Kidney epithelial cell (primary cell): ENCODE data around the gene ZNF555. TPM values are rescaled to one million over a fixed set of nuclear protein-coding genes. Genes with fewer than 3 reads are reported as not detected.

ENCODE experiments used
- DNase-seq: peaks from one replicate; pipeline ENCODE4 v3.0.0-alpha.2; 2010; ENCODE audit warnings: low read depth
- H3K27me3 ChIP-seq: 2 replicates; pipeline ENCODE4 v1.6.0; 2011; ENCODE audit warnings: low read length; ENCODE audit not compliant: control insufficient read depth, insufficient read depth
- H3K36me3 ChIP-seq: 2 replicates; pipeline ENCODE4 v1.5.1; 2011; ENCODE audit warnings: low read length; ENCODE audit not compliant: control insufficient read depth, insufficient read depth
- H3K4me3 ChIP-seq: 2 replicates; pipeline ENCODE4 v1.5.1; 2011; ENCODE audit warnings: low read depth, mild to moderate bottlenecking, control low read depth, low read length
- total RNA-seq: library from RNA; depleted of rRNA; stranded (reverse); fragments of >200 nt; gene quantifications from 2 replicates; pipeline ENCODE4 v1.2.3, GENCODE V29; 2015
- TF ChIP-seq, protein P1 (sequence below): IDR thresholded peaks from 2 replicates; pipeline ENCODE4 v1.5.1; 2011; ENCODE audit warnings: mild to moderate bottlenecking, moderate library complexity, low read length, control low read depth, inconsistent platforms; ENCODE audit not compliant: insufficient read depth, poor library complexity, severe bottlenecking

The ZNF555 gene
- total RNA-seq, 1 donor from 2014 or later: 7.4 TPM

DNA sequence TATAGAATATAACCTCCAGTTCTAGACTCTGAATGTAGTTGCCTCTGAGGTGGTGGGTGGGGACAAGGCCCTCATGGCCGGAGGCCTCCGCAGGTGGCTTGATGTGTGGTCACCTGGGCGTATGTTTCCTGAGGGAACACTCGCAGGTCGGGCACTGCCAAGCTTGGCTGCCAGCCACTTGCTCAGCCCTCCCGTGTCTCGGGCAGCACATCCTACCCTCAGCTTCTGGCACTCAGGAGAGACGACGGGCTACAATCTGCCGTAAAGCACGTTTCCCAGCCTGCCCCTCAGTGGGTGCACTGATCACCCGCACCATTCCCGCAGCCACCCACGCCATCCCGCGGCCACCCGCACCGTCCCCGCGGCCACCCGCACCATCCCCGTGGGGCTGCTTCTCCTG is 40.8 kb upstream of the ZNF555 start:
- Histone ChIP-seq H3K36me3 (no peaks in the 10 kb centered on the region), H3K4me3 (no peak overlapping the region), H3K27me3 (no peaks in the 10 kb centered on the region)
- DNase-seq: no peak
- TF ChIP-seq, protein P1, sequence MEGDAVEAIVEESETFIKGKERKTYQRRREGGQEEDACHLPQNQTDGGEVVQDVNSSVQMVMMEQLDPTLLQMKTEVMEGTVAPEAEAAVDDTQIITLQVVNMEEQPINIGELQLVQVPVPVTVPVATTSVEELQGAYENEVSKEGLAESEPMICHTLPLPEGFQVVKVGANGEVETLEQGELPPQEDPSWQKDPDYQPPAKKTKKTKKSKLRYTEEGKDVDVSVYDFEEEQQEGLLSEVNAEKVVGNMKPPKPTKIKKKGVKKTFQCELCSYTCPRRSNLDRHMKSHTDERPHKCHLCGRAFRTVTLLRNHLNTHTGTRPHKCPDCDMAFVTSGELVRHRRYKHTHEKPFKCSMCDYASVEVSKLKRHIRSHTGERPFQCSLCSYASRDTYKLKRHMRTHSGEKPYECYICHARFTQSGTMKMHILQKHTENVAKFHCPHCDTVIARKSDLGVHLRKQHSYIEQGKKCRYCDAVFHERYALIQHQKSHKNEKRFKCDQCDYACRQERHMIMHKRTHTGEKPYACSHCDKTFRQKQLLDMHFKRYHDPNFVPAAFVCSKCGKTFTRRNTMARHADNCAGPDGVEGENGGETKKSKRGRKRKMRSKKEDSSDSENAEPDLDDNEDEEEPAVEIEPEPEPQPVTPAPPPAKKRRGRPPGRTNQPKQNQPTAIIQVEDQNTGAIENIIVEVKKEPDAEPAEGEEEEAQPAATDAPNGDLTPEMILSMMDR: no peak

DNA sequence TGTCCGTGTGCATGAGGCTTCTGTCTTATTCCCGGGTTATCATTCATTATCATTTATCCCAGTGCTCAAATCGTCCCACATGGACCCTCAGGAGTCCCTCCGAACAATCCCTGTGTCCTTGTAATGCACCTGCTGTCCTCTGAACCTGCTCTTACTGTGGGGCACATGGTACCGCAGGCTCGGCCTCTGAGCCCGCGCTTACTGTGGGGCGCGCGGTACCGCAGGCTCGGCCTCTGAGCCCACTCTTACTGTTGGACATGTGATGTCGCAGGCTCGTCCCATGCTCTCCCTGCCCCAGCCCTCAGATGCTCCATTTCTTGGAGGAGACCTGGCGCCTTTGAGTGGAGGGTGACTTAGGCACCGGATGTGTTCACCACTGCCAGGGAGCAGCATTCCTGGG is 38.4 kb upstream of the ZNF555 start:
- H3K4me3 ChIP-seq: no peak overlapping the region
- H3K27me3 ChIP-seq: no peaks in the 10 kb centered on the region
- DNase-seq: no peak
- TF ChIP-seq, protein P1: no peak
- no peaks in the 10 kb centered on the region for H3K36me3 ChIP-seq

DNA sequence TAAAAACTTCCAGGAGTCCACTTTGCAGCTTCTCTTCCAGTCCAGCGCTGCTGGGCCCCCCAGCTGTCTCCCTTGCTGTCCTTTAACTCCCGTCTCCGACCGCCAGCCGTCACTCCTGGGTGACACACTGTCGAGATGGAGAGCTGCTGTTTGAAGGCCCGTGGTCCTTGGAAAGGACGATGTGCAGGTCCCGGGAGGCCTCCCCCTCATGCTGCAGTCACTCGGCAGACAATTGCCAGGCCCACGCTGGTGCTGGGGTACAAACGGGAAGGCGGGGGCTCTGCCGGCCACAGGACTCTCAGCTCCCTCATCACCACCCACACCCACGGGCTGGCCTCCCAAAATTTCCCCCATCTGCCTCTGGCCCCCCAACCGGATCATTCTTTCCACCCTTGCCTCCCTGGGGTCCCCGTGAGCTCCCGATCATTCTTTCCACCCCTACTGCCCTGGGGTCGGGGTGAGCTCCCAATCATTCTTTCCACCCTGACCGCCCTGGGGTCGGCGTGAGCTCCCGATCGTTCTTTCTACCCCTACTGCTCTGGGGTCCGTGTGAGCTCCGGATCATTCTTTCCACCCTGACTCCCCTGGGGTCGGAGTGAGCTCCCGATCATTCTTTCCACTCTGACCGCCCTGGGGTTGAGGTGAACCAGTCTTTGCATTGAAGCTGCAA is 37.7 kb upstream of the ZNF555 start:
- TF ChIP-seq, protein P1: no peak
- Histone ChIP-seq H3K4me3 (no peak overlapping the region), H3K27me3 (no peaks in the 10 kb centered on the region), H3K36me3 (no peaks in the 10 kb centered on the region)
- no peak for DNase-seq

DNA sequence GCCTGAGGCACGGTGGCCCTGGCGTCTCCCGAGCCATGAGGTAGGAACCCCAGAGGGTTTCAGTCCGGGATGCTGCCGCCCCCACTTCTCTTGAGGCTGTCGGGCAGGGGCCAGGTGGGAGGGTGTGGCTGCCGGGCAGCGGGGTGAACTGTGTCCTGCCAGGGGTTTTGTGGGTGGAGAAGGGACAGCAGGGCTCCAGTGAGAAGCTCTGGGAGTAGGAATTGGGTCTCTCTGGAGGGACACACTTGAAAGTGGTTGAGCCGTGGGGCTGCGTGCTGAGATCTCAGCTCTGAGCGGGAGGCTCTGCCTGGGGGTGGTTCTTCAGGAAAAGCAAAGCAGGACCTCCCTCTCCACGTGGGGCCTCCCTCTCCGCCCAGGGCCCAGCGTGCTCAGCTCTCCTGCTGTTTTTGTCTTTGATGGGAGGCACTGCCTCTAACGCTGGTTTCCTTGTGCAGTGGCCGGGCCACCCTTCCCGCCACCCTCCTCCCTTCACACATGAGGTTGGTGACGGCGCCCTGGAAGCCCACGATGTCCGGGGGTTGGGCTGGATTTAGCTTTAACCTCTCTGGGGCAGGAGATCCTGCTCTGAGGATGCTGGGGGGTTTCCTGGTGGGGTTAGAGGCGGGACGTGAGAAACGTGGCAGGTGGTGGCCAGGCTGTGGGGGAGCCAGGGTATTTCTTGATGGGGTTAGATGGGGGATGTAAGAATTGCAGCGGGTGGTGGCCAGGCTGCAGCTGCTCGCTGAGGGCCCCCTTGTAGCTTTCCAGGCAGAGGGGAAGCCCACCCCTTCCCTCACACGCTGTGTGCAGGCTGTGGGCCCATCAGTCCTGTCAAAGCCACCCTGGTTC is 36.9 kb upstream of the ZNF555 start:
- H3K36me3 ChIP-seq: no peaks in the 10 kb centered on the region
- DNase-seq: no peak
- H3K27me3 ChIP-seq: no peaks in the 10 kb centered on the region
- no peak overlapping the region for H3K4me3 ChIP-seq
- TF ChIP-seq, protein P1: no peak

DNA sequence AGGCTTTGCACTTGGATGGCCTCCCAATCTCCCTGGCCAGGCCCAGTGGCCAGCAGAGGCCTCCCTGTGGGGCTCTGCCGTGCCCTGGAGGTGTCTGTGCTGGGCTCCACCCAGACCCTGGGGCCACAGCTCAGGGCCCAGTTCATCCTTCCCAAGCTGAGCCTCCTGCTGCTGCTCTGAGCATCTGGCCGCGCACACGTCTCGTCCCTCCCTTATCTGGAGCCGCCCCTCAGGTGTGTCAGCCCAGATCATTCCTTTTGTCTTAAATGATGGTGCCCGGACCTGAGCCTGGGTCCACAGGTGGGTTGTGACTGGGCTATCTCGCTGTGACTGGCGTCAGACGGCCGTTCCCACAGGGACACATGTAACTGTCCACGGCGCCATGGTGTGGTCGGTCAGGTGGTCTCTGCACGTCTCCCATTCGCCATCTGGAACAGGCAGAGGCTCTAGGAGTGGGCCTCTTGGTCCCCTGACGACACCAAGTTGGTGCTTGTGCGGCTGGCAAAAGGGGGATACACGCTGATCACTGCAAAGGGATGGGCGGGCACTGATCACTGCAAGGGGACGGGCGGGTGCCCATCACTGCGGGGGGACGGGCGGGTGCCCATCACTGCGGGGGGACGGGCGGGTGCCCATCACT is 35.9 kb upstream of the ZNF555 start:
- TF ChIP-seq, protein P1: no peak
- Histone ChIP-seq H3K4me3 (no peak overlapping the region), H3K27me3 (no peaks in the 10 kb centered on the region), H3K36me3 (no peaks in the 10 kb centered on the region)
- no peak for DNase-seq
